IMR-90 (cell line): ENCODE results near the gene BMPER. TPM values are rescaled to one million over a fixed set of nuclear protein-coding genes. Genes with fewer than 3 reads are reported as not detected.
A peak's percentile ranks its signal among the peaks of the same experiment; 100 is the strongest.

Experiments
- ATAC-seq: fragments of 200-7000 bp; cut with Tn5 transposase; 2 replicates; pipeline ENCODE4 v1.9.1; 2020; ENCODE audit warnings: low read depth, mild to moderate bottlenecking, moderate library complexity
- BruUV-seq: library from RNA; stranded (reverse); fragments of 400-500 nt; replicated peaks from 2 replicates; lab custom pipeline; 2021; lab: Mats Ljungman, UMichigan
- CTCF ChIA-PET: fragments of 300-600 bp; formaldehyde crosslinking; extraction: SDS; loops from one replicate; lab custom pipeline; 2021; ENCODE audit warnings: antibody characterized with exemption; lab: Yijun Ruan, JAX
- POLR2A ChIA-PET: fragments of 300-600 bp; sonication (Branson Sonifier 250); formaldehyde crosslinking; loops from one replicate; lab custom pipeline; 2022; ENCODE audit warnings: antibody characterized with exemption; ENCODE audit not compliant: unreplicated experiment; lab: Charles Lee
- DNase-seq: peaks from one replicate; pipeline ENCODE4 v3.0.0; 2013
- H2AFZ ChIP-seq: replicated peaks from 2 replicates; pipeline ENCODE3; 2013; ENCODE audit warnings: low read length, mild to moderate bottlenecking; ENCODE audit not compliant: poor library complexity
- H2AK5ac ChIP-seq: 2 replicates; pipeline ENCODE4 v1.6.1; 2013; ENCODE audit warnings: low read depth, low read length, inconsistent platforms
- H2AK9ac ChIP-seq: replicated peaks from 2 replicates; pipeline ENCODE3; 2013; ENCODE audit warnings: mild to moderate bottlenecking, low read depth, low read length, moderate library complexity; ENCODE audit not compliant: poor library complexity
- H2BK120ac ChIP-seq: 2 replicates; pipeline ENCODE4 v1.6.1; 2013; ENCODE audit warnings: low read depth, low read length, inconsistent platforms
- H2BK15ac ChIP-seq: 3 replicates; pipeline ENCODE4 v1.6.1; 2013; ENCODE audit warnings: low read depth, low read length, inconsistent platforms
- H2BK20ac ChIP-seq: 2 replicates; pipeline ENCODE4 v1.6.1; 2013; ENCODE audit warnings: low read depth, mild to moderate bottlenecking, inconsistent platforms, low read length, moderate library complexity
- H2BK5ac ChIP-seq: 2 replicates; pipeline ENCODE4 v1.6.1; 2013; ENCODE audit warnings: mild to moderate bottlenecking, low read depth, low read length, inconsistent platforms; ENCODE audit not compliant: poor library complexity, severe bottlenecking
- H3K14ac ChIP-seq: replicated peaks from 2 replicates; pipeline ENCODE4 v1.6.1; 2013; ENCODE audit warnings: low read depth, low read length, inconsistent platforms
- H3K18ac ChIP-seq: 2 replicates; pipeline ENCODE4 v1.6.1; 2013; ENCODE audit warnings: low read depth, low read length, control low read depth
- H3K23ac ChIP-seq: 2 replicates; pipeline ENCODE4 v1.6.1; 2013; ENCODE audit warnings: low read depth, low read length, inconsistent platforms
- H3K27ac ChIP-seq: 2 replicates; pipeline ENCODE4 v1.5.1; 2013; ENCODE audit warnings: mild to moderate bottlenecking, control low read depth, low read length; ENCODE audit not compliant: insufficient read depth
- H3K27me3 ChIP-seq: 2 replicates; pipeline ENCODE4 v1.6.1; 2013; ENCODE audit warnings: low read length; ENCODE audit not compliant: control insufficient read depth, insufficient read depth
- H3K36me3 ChIP-seq: 2 replicates; pipeline ENCODE4 v1.6.1; 2013; ENCODE audit warnings: low read length, mixed read lengths; ENCODE audit not compliant: control insufficient read depth, insufficient read depth
- H3K4ac ChIP-seq: 2 replicates; pipeline ENCODE4 v1.6.1; 2013; ENCODE audit warnings: low read depth, low read length, inconsistent platforms
- H3K4me1 ChIP-seq: 2 replicates; pipeline ENCODE4 v1.6.1; 2013; ENCODE audit warnings: low read length, mixed read lengths; ENCODE audit not compliant: control insufficient read depth, insufficient read depth
- H3K4me2 ChIP-seq: 2 replicates; pipeline ENCODE4 v1.6.1; 2013; ENCODE audit warnings: low read depth, mild to moderate bottlenecking, control low read depth, low read length, moderate library complexity
- H3K4me3 ChIP-seq: 2 replicates; pipeline ENCODE4 v1.5.1; 2013; ENCODE audit warnings: low read depth, mild to moderate bottlenecking, control low read depth, low read length, moderate library complexity; ENCODE audit not compliant: insufficient read depth
- H3K56ac ChIP-seq: 2 replicates; pipeline ENCODE4 v1.6.1; 2013; ENCODE audit warnings: low read length, inconsistent platforms; ENCODE audit not compliant: insufficient read depth; ENCODE audit errors: extremely low read depth
- H3K79me1 ChIP-seq, 2 experiments: 2 replicates each; pipeline ENCODE4 v1.6.1; 2013; ENCODE audit warnings: low read length in 2 of 2, inconsistent platforms in 1 of 2, low read depth in 1 of 2
- H3K9ac ChIP-seq: 2 replicates; pipeline ENCODE4 v1.6.1; 2013; ENCODE audit warnings: low read depth, low read length, control low read depth
- H3K9me1 ChIP-seq: 2 replicates; pipeline ENCODE4 v1.6.1; 2013; ENCODE audit warnings: low read length, inconsistent platforms; ENCODE audit not compliant: insufficient read depth
- H3K9me3 ChIP-seq: 2 replicates; pipeline ENCODE4 v1.6.1; 2013; ENCODE audit warnings: low read length; ENCODE audit not compliant: control insufficient read depth, insufficient read depth
- H4K20me1 ChIP-seq: 2 replicates; pipeline ENCODE4 v1.6.1; 2013; ENCODE audit warnings: low read length, inconsistent platforms; ENCODE audit not compliant: insufficient read depth
- H4K5ac ChIP-seq: 2 replicates; pipeline ENCODE4 v1.6.1; 2013; ENCODE audit warnings: mild to moderate bottlenecking, low read depth, low read length, control low read depth
- H4K8ac ChIP-seq, 2 experiments: 2 replicates each; pipeline ENCODE4 v1.6.1; 2013; ENCODE audit warnings: low read depth in 2 of 2, low read length in 2 of 2, control low read depth in 1 of 2, inconsistent platforms in 1 of 2
- H4K91ac ChIP-seq: 2 replicates; pipeline ENCODE4 v1.6.1; 2013; ENCODE audit warnings: low read depth, low read length, inconsistent platforms; ENCODE audit not compliant: insufficient read depth
- CHD1 ChIP-seq: IDR thresholded peaks from 2 replicates; pipeline ENCODE4 v1.6.1; 2012; ENCODE audit warnings: low read depth, low read length, improper control_type of control experiment
- CTCF ChIP-seq: conservative IDR thresholded peaks from 2 replicates; pipeline ENCODE4 v1.5.1; 2012; ENCODE audit warnings: mild to moderate bottlenecking, low read depth, low read length, improper control_type of control experiment
- ELK1 ChIP-seq: fragments of 150-350 bp; IDR thresholded peaks from 2 replicates; pipeline ENCODE4 v1.6.1; 2016; ENCODE audit warnings: low read depth, mild to moderate bottlenecking, low read length, moderate library complexity, borderline replicate concordance
- MAFK ChIP-seq: IDR thresholded peaks from 2 replicates; pipeline ENCODE4 v1.6.1; 2012; ENCODE audit warnings: low read depth, low read length, improper control_type of control experiment
- NFE2L2 ChIP-seq: fragments of 150-350 bp; IDR thresholded peaks from 2 replicates; pipeline ENCODE4 v1.6.1; 2016; ENCODE audit warnings: low read depth, mild to moderate bottlenecking, low read length
- SMC3 ChIP-seq: fragments of 150-350 bp; IDR thresholded peaks from 2 replicates; pipeline ENCODE4 v1.6.1; 2016; ENCODE audit warnings: low read depth, mild to moderate bottlenecking, antibody characterized with exemption, low read length, moderate library complexity
- WGBS, 2 experiments: methylation state at CpG; one replicate each; pipeline versions ENCODE4 v1.1.5 to v1.1.7; 2013; ENCODE audit warnings: missing lambda C conversion rate in 2 of 2; ENCODE audit not compliant: insufficient read length in 1 of 2; ENCODE audit errors: extremely low coverage in 2 of 2; 5-methylcytosine and 5-hydroxymethylcytosine counted together
- dilution Hi-C: fragments of 300-500 bp; cut with HindIII; formaldehyde crosslinking; loops from one replicate; pipeline ENCODE4 v1.14.3; 2018; ENCODE audit warnings: low sequenced_read_pairs; ENCODE audit not compliant: unreplicated experiment
- in situ Hi-C: fragments of 300-500 bp; cut with MboI; formaldehyde crosslinking; loops from 3 replicates; pipeline ENCODE4 v1.14.3; 2019; ENCODE audit warnings: low sequenced_read_pairs, inconsistent platforms, mixed read lengths
- intact Hi-C: fragments of 100-400 bp; cut with micrococcal nuclease; formaldehyde crosslinking; loops from 2 replicates; pipeline ENCODE4 v1.10.0; 2022
- polyA plus RNA-seq, 3 experiments: library from polyadenylated mRNA; depleted of rRNA; stranded (reverse); fragments of >200 nt; gene quantifications; 2 replicates each; pipeline ENCODE4 v1.2.3, GENCODE V29; 2012; ENCODE audit warnings: low replicate concordance in 1 of 3
- total RNA-seq: library from RNA; depleted of rRNA; stranded (reverse); fragments of >200 nt; gene quantifications from 2 replicates; pipeline ENCODE4 v1.2.3, GENCODE V29; 2012

Gene BMPER
- total and polyA plus RNA-seq, 2 of the 4 experiments (the other 2 are of a cell fraction), result 6.2 to 7.9 TPM

GRCh38 chr7:33872870-33873269 lies 32.5 kb upstream of the BMPER start:
- dilution Hi-C loops, result no loop called here
- POLR2A ChIA-PET, result no interaction called here

More at GRCh38 chr7:33872870-33873269, 32.5 kb upstream of the BMPER start:
- H3K4me2 ChIP-seq, result no peak overlapping the region
- no peak for TF ChIP-seq CHD1
- TF ChIP-seq SMC3, result no peak
- no peak for TF ChIP-seq ELK1
- TF ChIP-seq NFE2L2, result no peak
- no peak for TF ChIP-seq CTCF
- TF ChIP-seq MAFK, result peak; percentile 53
- no peak overlapping the region for H3K23ac ChIP-seq
- intact Hi-C loops, result no loop called here
- no peak overlapping the region for H2BK15ac ChIP-seq
- in situ Hi-C loops, result no loop called here
- H4K5ac ChIP-seq, result no peak overlapping the region
- H2BK120ac ChIP-seq, result no peak overlapping the region
- H2AK9ac ChIP-seq, result no peak overlapping the region
- no peak overlapping the region for H3K4me3 ChIP-seq
- no peak overlapping the region for H3K27ac ChIP-seq
- no peak overlapping the region for H2BK5ac ChIP-seq
- no TSS peak for BruUV-seq
- no peak overlapping the region for H3K56ac ChIP-seq
- CTCF ChIA-PET, result no interaction called here
- H4K8ac ChIP-seq, result no peak overlapping the region
- no peak overlapping the region for H4K91ac ChIP-seq
- peak overlapping the region; percentile 27; the same call in 1 of the 2 replicates for H2BK20ac ChIP-seq
- H3K36me3 ChIP-seq, result no peaks in the 10 kb centered on the region
- H2AFZ ChIP-seq, result no peak overlapping the region
- peaks cover 6% of the 10 kb centered on the region; the same call in 1 of the 2 replicates for H3K9me1 ChIP-seq
- no CpG with 5 or more reads among the region's 4 CpGs for WGBS, 2 experiments
- H3K18ac ChIP-seq, result no peak overlapping the region
- no peak overlapping the region for H3K9ac ChIP-seq
- H3K4me1 ChIP-seq, result peaks cover 12% of the 10 kb centered on the region
- H3K4ac ChIP-seq, result no peak overlapping the region
- DNase-seq (no peak), ATAC-seq (no peak)
- H3K9me3 ChIP-seq, result no peaks in the 10 kb centered on the region; the same call in 1 of the 2 replicates
- no peak overlapping the region; the same call in 1 of the 2 replicates for H3K14ac ChIP-seq
- no peaks in the 10 kb centered on the region for H3K79me1 ChIP-seq
- no peaks in the 10 kb centered on the region for H4K20me1 ChIP-seq
- peak overlapping the region; percentile 35; the same call in 1 of the 2 replicates for H2AK5ac ChIP-seq
- H3K27me3 ChIP-seq, result no peaks in the 10 kb centered on the region
